22Rv1 (cell line): ENCODE results near the gene ADTRP.

Source experiments
- H3K27ac ChIP-seq: fragments of 450-650 bp; 2 replicates; pipeline ENCODE4 v1.5.1; 2017
- ZFX ChIP-seq: fragments of 450-650 bp; IDR thresholded peaks from 2 replicates; pipeline ENCODE4 v1.6.1; 2017; ENCODE audit warnings: antibody characterized with exemption, borderline replicate concordance
- TF ChIP-seq, protein P1 (sequence below): fragments of 450-650 bp; IDR thresholded peaks from 2 replicates; pipeline ENCODE4 v1.5.1; 2017; ENCODE audit warnings: mild to moderate bottlenecking

Gene ADTRP

GRCh38 chr6:11727346-11727997 is 51.1 kb downstream of the ADTRP start:
- H3K27ac ChIP-seq: no peak overlapping the region
- no peak for TF ChIP-seq ZFX
- TF ChIP-seq, protein P1, sequence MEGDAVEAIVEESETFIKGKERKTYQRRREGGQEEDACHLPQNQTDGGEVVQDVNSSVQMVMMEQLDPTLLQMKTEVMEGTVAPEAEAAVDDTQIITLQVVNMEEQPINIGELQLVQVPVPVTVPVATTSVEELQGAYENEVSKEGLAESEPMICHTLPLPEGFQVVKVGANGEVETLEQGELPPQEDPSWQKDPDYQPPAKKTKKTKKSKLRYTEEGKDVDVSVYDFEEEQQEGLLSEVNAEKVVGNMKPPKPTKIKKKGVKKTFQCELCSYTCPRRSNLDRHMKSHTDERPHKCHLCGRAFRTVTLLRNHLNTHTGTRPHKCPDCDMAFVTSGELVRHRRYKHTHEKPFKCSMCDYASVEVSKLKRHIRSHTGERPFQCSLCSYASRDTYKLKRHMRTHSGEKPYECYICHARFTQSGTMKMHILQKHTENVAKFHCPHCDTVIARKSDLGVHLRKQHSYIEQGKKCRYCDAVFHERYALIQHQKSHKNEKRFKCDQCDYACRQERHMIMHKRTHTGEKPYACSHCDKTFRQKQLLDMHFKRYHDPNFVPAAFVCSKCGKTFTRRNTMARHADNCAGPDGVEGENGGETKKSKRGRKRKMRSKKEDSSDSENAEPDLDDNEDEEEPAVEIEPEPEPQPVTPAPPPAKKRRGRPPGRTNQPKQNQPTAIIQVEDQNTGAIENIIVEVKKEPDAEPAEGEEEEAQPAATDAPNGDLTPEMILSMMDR: no peak

- H3K27ac ChIP-seq: no peak overlapping the region
- no peak for TF ChIP-seq ZFX
- TF ChIP-seq, protein P1: no peak
Observed at GRCh38 chr6:11724286-11724685, 54.3 kb downstream of the ADTRP start.

DNA sequence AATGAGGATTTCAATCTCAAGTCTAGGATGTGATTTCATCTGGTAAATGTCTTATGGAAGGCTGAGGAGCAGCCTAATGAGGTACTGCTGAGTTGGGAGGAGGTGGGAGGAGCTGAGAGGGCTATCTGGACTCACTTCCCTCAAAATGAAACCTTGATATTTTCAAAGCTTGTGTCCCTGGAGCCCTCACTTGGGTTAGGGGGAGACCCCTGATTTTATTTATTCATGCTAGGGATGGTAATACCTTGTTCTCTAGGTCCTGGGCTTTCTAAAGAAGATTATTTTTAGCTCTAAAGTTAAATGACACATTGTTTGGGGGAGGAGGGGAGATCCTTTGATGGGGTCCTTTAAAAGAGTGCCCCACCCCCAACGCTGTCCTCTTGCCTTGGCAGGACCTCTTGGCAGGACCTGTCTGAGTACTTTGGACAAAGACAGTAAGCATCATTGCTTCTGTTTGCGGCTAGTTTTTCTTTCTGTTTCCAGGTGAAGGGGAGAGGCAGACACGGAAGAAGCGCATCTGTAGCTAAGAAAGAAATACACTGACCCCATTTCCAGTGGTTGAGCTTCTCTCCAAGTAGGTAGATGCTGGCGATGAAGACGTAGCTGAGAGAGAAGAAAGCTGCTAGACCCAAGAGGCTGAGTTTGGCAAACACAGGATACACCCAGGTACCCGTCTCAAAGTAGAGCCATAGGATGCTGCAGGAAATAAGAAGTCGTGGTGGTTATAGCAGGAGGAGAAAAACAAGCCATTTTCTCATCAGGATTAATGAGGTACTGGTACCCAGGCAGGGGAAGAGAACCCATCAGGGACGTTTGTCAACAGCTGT is 55.6 kb downstream of the ADTRP start:
- no peak overlapping the region for H3K27ac ChIP-seq
- TF ChIP-seq, protein P1: no peak
- TF ChIP-seq ZFX: no peak

GRCh38 chr6:11722220-11722619 is 56.4 kb downstream of the ADTRP start:
- TF ChIP-seq, protein P1: no peak
- no peak for TF ChIP-seq ZFX
- H3K27ac ChIP-seq: no peak overlapping the region

- H3K27ac ChIP-seq: no peak overlapping the region
Observed at GRCh38 chr6:11718463-11718862, 60.1 kb downstream of the ADTRP start.

GRCh38 chr6:11718031-11718430 is 60.6 kb downstream of the ADTRP start:
- TF ChIP-seq, protein P1: no peak
- no peak for TF ChIP-seq ZFX
- H3K27ac ChIP-seq: no peak overlapping the region

More at GRCh38 chr6:11718463-11718862, 60.1 kb downstream of the ADTRP start:
- no peak for TF ChIP-seq ZFX
- TF ChIP-seq, protein P1: no peak

DNA sequence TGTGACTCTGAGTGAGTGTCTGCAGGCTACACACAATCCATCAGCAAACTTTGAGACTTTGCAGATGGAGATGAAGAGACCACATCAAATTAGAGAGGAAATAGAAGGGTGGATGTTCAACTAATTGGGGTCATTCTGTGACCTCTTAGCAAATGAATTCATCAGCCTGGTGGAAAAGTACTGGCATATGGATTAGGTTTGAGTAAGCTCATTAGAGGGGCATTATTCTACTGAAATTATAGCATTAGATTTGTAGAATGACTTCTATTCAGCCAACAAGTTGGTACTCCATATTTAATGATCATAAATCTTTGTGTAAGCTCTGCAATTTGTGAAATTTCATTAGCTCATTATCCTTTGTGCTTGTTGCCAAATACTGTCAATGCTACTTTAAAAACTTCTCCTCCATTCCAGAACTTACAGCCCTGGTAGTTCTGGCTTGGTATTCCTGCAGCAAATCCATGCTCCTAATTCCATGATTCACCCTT is 63.8 kb downstream of the ADTRP start:
- TF ChIP-seq ZFX: no peak
- TF ChIP-seq, protein P1: no peak
- no peak overlapping the region for H3K27ac ChIP-seq
